GM19025 (cell line): ENCODE data around the gene ENO4.
A peak's percentile ranks its signal among the peaks of the same experiment; 100 is the strongest.

Source experiments
- ATAC-seq: cut with Tn5 transposase; IDR thresholded peaks from one replicate; pipeline ENCODE4 v1.9.1; 2021; ENCODE audit warnings: mild to moderate bottlenecking, low read depth, moderate library complexity; ENCODE audit not compliant: unreplicated experiment

ENO4 gene

DNA sequence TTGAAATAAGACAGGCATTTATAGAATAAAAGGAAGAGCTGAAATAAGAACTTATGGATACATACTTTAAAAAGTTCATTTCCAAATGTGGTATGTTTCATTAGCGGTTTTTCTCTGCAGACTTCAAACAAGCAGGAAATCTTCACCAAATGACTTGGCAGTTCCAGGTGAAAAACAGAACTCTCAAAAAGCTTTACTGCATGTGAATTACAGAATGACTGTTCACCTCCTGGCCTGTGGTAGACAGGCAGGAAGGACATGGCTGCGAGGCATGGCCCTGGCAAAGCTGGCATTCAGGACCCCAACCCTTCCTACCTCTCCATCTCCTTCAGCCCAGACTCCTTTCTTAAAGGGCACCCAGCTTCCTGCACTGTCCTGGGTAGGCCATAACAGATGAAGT is 21.2 kb upstream of the ENO4 start:
- ATAC-seq: no peak

DNA sequence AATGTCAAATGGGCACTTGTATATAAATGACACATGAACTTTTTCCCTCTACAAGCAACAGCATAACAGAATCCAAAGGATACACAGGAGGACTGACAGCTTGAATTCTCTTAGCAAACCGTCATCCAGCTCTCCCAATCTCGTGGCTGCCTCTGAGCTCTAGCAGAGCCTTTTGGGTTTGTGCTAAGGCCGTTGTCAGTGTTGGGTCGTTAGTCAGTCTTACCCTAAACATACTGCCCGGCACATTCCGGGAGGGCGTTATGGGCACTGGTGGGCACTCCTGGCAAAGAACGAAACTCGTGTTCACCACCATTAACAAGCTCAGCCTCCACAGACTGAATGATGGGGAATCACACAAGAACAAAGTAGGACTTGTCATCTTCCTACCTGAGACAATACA is 19.6 kb upstream of the ENO4 start:
- no peak for ATAC-seq

GRCh38 chr10:116831086-116831485 is 18.2 kb upstream of the ENO4 start:
- no peak for ATAC-seq

- ATAC-seq: no peak
Observed at GRCh38 chr10:116831790-116832189, 17.5 kb upstream of the ENO4 start.

DNA sequence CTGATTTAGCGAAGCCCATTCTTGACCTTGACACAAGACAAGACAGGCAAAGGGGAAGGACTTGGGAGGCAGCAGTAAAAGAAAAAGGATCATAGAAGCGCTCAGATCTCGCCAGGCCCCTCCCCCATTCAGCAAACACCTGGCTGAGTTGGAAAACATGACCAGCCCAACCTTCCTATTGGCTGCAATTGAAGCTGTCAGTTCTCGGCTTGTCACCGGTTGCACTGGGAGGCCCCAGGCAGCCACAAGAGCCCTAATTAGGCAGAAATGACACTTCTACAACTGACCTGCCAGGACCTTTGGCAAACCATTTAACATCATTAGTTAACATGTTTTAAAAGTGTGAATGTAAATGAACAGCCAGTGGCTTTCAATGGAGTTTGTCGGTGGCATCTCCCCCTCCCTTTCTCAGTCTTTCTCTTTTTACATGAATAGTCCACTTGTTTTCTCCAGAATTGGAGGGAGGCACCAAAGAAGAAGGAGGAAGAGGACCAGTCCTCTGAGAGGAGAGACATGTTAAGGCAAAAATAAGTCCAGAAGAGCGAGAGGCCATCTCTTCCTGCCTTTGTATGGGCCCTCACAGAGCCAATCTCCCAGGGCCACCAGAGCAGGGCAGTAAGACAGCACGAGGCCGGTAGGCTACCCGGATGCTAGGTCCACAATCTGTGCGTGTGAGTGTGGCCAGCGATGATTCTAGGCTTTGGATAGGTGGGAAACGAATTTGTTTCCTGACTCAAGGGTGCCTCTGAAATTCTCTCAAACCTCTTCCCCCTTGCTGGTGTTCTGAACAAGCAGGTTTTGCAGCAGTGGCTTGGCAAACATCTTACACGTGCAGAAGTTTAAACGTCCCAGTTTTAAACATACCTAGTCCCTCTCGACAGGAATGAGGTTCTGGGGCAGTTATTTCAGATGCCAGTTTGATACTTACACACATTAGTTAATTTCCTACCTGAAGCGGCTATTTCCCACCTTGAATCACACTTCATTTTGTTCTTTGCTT is 15.0 kb upstream of the ENO4 start:
- no peak for ATAC-seq

GRCh38 chr10:116835658-116836057 is 13.6 kb upstream of the ENO4 start:
- ATAC-seq: no peak

DNA sequence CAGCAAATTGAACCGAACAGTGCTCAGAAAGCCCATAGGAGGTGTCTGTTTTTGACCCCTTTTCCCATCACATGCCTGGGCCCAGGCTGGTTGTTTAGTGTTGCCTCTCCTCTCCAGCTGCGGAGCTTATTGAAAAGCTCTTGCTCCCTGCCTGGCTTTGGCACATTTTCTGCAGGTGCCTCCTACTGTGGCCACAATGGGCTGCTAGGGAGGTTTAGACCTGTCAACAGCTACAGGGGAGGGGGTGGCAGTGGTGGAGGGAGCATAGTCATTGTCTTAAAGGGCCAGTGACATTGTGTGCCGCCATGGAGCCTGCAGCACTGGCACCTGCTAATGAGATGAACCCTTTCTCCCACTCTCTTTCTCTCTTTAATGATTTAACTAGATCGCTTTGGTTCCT is 13.2 kb upstream of the ENO4 start:
- ATAC-seq: no peak

DNA sequence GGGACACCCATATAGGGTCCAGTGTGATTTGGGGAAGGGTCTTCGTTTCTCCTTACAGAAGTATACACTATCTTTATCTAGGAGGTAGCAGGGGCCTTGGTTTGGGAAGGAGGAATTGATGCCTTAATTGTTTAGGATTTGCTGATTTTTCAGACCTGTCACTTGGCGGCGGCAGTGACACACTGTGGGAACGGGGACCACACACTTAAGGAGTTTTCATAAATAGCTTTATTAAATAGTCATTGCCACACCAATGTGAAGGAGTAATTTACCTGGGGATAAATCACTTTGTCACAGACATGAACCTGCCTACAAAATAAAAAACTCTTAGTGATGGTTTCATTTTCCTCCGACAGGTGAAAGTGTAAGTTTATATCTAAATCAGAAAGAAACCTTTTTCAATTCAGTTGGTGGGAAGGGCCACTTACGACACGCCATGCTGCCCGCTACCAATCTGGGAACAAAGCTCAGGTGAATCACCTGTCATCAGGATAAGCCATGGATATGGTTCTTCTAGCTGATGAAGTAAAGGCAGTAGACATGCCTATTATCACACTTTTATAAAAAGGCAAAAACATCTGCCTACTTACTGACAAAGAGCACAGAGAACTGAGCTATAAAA is 12.3 kb upstream of the ENO4 start:
- ATAC-seq: no peak

GRCh38 chr10:116838143-116838725 is 11.1 kb upstream of the ENO4 start:
- peak; percentile 64 for ATAC-seq

DNA sequence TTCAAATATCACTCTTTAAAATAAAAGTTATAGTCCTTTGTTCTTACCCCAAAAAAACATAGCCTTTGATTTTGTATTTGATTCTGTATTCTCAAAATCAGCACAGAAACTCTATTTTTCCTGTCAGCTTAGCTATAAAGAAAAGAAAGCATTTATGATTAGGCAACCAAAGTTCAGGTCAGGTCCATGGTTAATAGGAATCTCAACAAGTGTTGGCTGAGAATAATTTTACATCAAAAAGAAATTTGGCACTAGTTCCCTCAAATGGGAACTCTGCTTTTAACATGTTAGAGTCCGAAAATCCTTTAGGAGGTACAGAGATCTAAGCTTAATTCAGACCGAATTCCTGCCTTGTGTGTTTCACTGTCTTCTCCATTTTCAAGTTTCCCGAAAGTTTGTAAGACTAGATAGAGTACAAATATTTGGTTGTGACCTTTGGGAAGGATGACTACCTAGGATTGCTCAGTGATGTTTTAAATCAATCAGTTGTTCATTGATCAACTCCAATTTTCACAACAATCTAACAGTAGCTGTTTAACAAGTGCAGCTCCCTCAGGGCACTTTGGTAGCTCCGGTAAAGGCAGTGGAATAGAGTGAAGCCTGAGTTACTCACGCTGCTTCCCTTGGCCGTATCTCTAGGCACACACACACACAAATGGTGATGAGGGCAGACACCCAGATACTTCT is 8.8 kb upstream of the ENO4 start:
- no peak for ATAC-seq

DNA sequence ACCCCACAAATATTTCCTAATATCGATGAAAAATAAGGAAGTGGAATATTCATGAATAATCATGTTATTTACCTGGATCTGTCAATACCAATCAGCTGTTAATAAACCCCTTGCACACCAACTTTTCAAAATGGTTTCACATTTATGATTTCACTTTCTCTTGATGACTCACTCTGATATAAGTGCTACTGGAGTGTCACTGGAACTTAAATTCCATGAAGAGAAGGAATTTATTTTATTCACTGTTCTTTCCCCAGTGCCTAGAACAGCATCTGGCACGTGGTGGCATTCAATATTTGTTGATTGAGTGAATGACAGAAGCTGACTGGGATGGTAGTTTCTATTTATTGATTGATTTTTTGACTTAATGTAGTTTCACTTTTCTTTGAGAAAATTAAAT is 3.5 kb upstream of the ENO4 start:
- no peak for ATAC-seq

GRCh38 chr10:116848032-116848943 is 1.0 kb upstream of the ENO4 start:
- ATAC-seq: peak; percentile 63

DNA sequence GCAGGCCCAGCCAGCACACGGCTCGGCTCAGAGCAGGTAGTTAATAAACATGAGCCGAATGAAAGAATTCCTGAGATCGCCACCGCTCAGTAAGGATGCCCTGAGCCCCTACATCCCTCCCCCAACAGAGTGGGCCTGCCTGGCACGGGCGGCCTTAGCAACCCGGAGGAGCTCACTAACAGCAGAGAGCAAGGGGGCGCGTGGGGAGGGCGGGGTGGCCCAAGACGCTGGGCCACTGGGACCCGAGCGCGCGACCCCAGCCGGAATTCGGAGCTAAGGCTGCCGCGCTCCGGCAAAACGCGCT is 403 bp upstream of the ENO4 start:
- no peak for ATAC-seq

DNA sequence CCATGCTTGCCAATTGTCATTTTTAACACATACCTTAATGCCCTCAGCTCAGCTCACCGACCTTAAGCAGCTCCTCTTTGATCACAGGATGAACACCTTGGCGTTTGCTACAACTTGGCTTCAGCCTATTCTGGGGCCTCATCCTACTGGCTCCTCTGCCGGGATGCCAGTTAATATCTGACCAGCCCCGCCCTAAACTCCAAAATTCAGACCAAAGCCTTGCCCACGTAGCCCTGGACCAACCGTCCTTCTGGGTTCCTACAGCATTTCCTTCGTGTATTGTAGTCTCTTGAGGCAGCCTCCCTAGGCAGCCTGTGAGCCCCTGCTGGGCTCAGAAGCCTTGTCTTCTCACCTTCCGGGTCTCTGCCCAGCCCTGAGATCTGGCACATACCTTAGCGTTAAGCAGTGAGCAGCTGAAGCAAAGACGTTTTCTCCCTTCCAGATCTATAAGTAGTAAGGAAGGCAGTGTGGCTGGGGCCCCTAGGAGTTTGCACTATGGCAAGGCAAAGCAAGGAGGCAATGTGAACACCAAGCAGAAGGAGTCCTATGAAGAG is 836 bp downstream of the ENO4 start:
- ATAC-seq: no peak

DNA sequence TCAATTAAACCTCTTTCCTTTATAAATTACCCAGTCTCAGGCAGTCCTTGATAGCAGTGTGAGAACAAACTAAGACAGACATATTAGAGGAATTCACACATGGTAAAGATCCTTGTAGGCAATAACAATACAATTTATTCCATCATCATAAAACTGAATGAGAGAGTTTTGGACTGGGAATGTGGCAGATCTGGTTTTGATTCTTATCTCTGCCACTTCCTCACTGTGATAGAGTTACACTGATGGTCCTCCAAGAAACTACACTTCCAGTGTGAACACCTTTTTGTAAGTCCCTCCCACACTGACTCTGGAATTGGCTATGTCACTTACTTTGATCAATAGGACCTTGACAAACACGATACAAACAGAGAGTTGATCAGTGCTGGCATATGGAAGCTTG is 2.9 kb downstream of the ENO4 start:
- no peak for ATAC-seq

- ATAC-seq: no peak
Observed at GRCh38 chr10:116853287-116853686, 4.0 kb downstream of the ENO4 start.

DNA sequence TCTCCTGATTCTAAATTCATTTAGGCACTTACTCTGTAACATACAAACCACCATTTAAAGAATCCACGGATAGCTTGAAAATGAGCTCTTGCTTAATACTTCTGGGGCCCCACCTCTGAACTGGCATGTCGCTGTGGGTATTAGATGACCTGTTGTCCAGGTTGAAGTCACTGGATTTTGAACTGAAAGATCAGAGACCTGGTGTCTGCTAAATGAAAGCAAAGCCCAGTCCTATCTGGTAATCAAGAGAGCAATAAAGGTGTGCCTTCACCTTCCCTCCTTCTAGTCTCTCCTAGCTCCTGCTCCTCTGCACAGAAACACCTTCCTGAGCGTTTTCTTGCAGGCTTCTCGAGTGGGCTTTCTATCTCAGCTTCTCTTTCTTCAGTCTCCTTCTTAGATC is 4.4 kb downstream of the ENO4 start:
- ATAC-seq: no peak

- no peak for ATAC-seq
Observed at GRCh38 chr10:116857156-116857555, 7.9 kb downstream of the ENO4 start.

- ATAC-seq: no peak
Observed at GRCh38 chr10:116861796-116862195, 12.5 kb downstream of the ENO4 start.

- no peak for ATAC-seq
Observed at GRCh38 chr10:116864436-116864835, 15.1 kb downstream of the ENO4 start.
